ENCODE measurements around the gene SLC51B. TPM values are rescaled to one million over a fixed set of nuclear protein-coding genes. Genes with fewer than 3 reads are reported as not detected.
A peak's percentile ranks its signal among the peaks of the same experiment; 100 is the strongest.

The SLC51B gene
- total and polyA plus RNA-seq, 9 of the 15 experiments (the other 6 are each of a cell fraction or from before 2014, with no cell fraction given), result not detected

GRCh38 chr15:65095011-65095746 is 50.0 kb downstream of the SLC51B start:
- H3K9ac ChIP-seq (ENCODE audit: insufficient read depth in 1 of 2, low read depth in 2 of 2, low read length in 2 of 2), result peak overlapping the region in 1 of 2 experiments; percentile 33; a peak in 1 of 4 replicates
- WGBS (ENCODE audit: insufficient coverage, low coverage, missing lambda C conversion rate), result 31% methylated on average over 5 of the region's 5 CpGs
- TF ChIP-seq RBM25 (IDR thresholded peaks at IDR 0.05; ENCODE audit: low read depth, low read length, severe bottlenecking), result no peak
- TF ChIP-seq KDM1A (IDR thresholded peaks at IDR 0.05), result 0 out of 4 replicates have a peak, but pooled peaks of 1 of the 2 experiments have one; percentile 8
- peak; percentile 66 for TF ChIP-seq ATF3 (IDR thresholded peaks at IDR 0.05)
- TF ChIP-seq ATF3 (CRISPR knock-in tag; conservative IDR thresholded peaks at IDR 0.05), result no peak
- no peak for TF ChIP-seq HNRNPL (IDR thresholded peaks at IDR 0.05; ENCODE audit: low read depth, low read length)
- peak; percentile 21 for TF ChIP-seq SNRNP70 (optimal IDR thresholded peaks at IDR 0.05; ENCODE audit: low read depth, low read length)
- 0 out of 2 replicates have a peak, but pooled peaks have one; percentile 37 for TF ChIP-seq ATF7 (IDR thresholded peaks at IDR 0.05)
- no peak for TF ChIP-seq KDM5B (IDR thresholded peaks at IDR 0.05; ENCODE audit: insufficient replicate concordance, low read depth, low read length)
- no peak for TF ChIP-seq ZFP1 (CRISPR knock-in tag; IDR thresholded peaks at IDR 0.05)
- no peak for TF ChIP-seq TEAD4 (IDR thresholded peaks at IDR 0.05; ENCODE audit: low read length)
- no peak for TF ChIP-seq TEAD4 (CRISPR knock-in tag; IDR thresholded peaks at IDR 0.05; ENCODE audit: borderline replicate concordance)
- DNase-seq (ENCODE audit: extremely low read depth in 1 of 4, low spot score in 3 of 4) (no peak), FAIRE-seq (no peak), ATAC-seq (peak; percentile 35; the same call in 1 of the 3 replicates)
- no peaks in the 10 kb centered on the region for H3K9me1 ChIP-seq (ENCODE audit: control insufficient read depth, insufficient read depth, low read length)
- H3K27me3 ChIP-seq (ENCODE audit: control insufficient read depth in 2 of 2, insufficient read depth in 2 of 2, low read length in 2 of 2), result no peaks in the 10 kb centered on the region; a peak in 2 of 5 replicates
- CTCF ChIA-PET (ENCODE audit: low intra/inter-chr PET ratio), result no interaction called here
- H3K27ac ChIP-seq (ENCODE audit: extremely low read depth, low read depth, low read length), result no peak overlapping the region
- no peaks in the 10 kb centered on the region for H3K9me3 ChIP-seq (replicated peaks; ENCODE audit: control insufficient read depth, insufficient read depth, low read depth, low read length)
- H2AFZ ChIP-seq (ENCODE audit: low read depth, low read length), result no peak overlapping the region
- no peaks in the 10 kb centered on the region for H4K20me1 ChIP-seq (replicated peaks; ENCODE audit: control insufficient read depth, insufficient read depth, low read length)
- H3K4me3 ChIP-seq, result no peak overlapping the region
- intact Hi-C loops (cut with micrococcal nuclease), result no loop called here
- H3K4me1 ChIP-seq (replicated peaks in 1 of 2; ENCODE audit: control insufficient read depth in 2 of 2, insufficient read depth in 2 of 2, low read length in 2 of 2), result peaks cover 0 to 5% of the 10 kb centered on the region in 2 experiments; a peak in 1 of 5 replicates
- no peaks in the 10 kb centered on the region for H3K79me2 ChIP-seq (ENCODE audit: control insufficient read depth, insufficient read depth, low read length)
- H3K4me2 ChIP-seq (ENCODE audit: insufficient read depth, low read length), result no peak overlapping the region
- peaks cover 15% of the 10 kb centered on the region; the same call in 2 of the 3 replicates for H3K36me3 ChIP-seq (ENCODE audit: control insufficient read depth, insufficient read depth, low read length)
- in situ Hi-C loops (cut with MboI), result no loop called here
- POLR2A ChIA-PET, result interaction anchor here (0.6 to 1.4 kb wide), 4 partner anchors 9 to 210 kb away, joined by 3 to 4 read pairs (median 3); partner anchors contain the start of gene RNU5B-1
- BruUV-seq (replicated peaks), result no TSS peak
